ENCODE measurements around the gene AMER3.

GRCh38 chr2:130765464-130765863, 10.1 kb downstream of the AMER3 start:
- no peak for TF ChIP-seq EP300 (IDR thresholded peaks at IDR 0.05)
- TF ChIP-seq POLR2A (IDR thresholded peaks at IDR 0.05), result no peak
- TF ChIP-seq CTCF (IDR thresholded peaks at IDR 0.05), result no peak
